HG03439 (cell line): ENCODE results near the gene S100A2.
"Not testable (repeated sequence)": the region's sequence is repeated elsewhere in the genome, so short reads cannot be mapped to it uniquely, and the experiment has no call there.

Experiments
- ATAC-seq: cut with Tn5 transposase; IDR thresholded peaks from one replicate; pipeline ENCODE4 v1.9.1; 2021; ENCODE audit warnings: mild to moderate bottlenecking, moderate library complexity; ENCODE audit not compliant: unreplicated experiment

The S100A2 gene

GRCh38 chr1:153592748-153593147 lies 27.1 kb upstream of the S100A2 start:
- ATAC-seq = no peak

GRCh38 chr1:153588482-153588881 lies 22.8 kb upstream of the S100A2 start:
- ATAC-seq = no peak

DNA sequence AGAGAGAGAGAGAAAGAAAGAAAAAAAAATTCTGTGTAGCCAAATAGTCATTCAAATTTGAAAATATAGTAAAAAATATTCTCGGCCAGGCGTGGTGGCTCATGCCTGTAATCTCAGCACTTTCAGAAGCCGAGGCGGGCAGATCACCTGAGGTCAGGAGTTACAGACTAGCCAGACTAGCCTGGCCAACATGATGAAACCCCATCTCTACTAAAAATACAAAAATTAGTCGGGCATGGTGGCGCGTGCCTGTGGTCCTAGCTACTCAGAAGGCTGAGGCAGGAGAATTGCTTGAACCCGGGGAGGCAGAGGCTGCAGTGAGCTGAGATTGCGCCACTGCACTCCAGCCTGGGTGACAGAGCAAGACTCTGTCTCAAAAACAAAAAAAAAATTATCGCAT lies 22.4 kb upstream of the S100A2 start:
- not testable (repeated sequence) for ATAC-seq

GRCh38 chr1:153587314-153587713 lies 21.7 kb upstream of the S100A2 start:
- no peak for ATAC-seq

DNA sequence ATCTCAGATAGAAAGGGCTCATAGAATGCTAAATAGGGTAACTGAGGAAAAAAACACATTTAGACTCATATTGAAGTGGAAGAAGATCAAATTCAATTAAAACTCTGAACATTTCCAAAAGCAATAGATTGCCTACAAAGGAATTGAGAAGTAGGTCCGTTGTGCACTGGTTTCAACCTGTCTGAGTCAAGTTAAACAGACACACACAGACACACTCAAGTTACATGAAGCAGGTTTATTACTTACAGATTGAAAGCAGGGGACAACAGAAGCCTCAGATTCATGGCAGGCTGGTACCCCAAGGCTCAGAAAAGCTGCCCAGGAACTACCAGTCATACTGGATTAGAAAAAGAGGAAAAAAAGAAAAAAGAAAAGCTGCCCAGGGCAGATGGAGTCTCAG lies 20.7 kb upstream of the S100A2 start:
- no peak for ATAC-seq

DNA sequence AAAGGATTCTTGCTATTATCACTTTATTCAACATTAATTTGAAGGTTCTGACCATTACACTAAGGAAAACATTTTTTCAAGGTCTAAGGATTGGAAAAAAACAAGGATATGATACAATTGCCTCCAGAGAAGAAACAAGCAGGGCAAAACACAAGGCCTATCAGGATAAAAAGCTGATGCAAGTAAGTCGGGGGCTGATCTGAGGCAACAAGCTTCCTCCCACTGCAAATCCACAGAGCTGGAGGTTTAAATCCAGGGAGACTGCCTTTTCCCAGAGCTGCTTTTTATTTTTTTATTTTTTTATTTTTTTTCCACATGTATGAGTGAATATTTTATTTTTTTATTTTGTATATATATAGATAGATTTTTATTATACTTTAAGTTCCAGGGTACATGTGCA lies 19.4 kb upstream of the S100A2 start:
- no peak for ATAC-seq

- no peak for ATAC-seq
Observed at GRCh38 chr1:153583976-153584375, 18.3 kb upstream of the S100A2 start.

GRCh38 chr1:153583514-153583913 lies 17.9 kb upstream of the S100A2 start:
- not testable (repeated sequence) for ATAC-seq

GRCh38 chr1:153582836-153583235 lies 17.2 kb upstream of the S100A2 start:
- ATAC-seq = not testable (repeated sequence)

DNA sequence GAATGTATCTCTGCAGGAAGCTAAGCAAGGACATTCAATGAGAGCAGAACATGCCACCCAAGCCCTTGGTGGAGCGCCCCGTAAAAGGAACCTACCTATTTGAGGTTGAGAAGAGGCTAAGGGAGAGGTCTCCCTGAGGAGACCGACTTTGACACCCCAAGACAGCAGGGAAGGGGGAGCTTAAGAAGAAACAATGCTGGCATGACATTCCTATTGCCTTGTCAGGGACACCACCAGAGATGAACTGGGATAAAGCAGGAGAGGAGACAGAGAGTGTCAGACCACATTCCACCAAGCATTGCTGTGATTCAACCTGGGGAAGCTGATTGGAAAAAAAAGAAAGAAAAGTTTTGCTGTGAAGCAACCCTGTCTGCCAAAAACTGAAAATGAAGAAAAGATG lies 13.3 kb upstream of the S100A2 start:
- no peak for ATAC-seq

DNA sequence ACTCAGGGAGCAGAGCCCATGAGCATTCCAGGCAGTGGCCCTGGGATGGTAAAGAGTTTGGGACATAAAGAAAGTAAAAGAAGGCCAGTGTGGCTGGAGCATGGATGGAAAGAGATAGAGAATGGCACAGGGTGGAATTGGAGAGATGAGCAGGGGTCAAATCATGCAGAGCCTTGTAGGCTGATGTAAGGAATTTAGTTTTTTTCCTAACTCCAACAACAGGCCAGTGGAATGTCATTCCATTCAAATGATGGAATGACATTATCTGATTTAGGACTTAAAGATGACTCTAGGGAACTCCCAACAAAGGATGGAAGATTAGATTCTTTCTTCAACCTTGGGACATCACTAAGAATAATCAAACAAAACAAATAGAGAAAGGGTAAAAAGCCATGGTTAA lies 12.8 kb upstream of the S100A2 start:
- no peak for ATAC-seq

DNA sequence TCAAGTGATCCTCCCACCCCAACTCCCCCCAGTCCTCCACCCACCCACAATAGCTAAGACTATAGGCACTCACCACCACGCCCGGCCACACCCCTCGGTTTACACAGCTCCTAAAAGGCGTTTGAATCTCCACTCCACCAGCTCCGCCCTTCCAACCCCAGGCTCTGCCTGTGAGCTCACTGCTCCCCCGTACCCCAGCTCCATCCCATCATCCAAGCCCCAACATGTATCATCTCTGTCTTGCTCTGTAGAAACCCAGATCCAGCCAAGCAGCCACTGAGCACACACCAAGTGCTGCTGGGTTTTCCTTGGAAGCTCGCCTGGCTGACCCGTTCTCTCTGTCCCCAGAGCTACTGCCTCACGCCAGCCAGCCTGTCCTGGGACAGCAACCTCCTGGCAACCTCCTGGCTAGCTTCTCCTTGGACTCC lies 12.0 kb upstream of the S100A2 start:
- ATAC-seq = no peak

DNA sequence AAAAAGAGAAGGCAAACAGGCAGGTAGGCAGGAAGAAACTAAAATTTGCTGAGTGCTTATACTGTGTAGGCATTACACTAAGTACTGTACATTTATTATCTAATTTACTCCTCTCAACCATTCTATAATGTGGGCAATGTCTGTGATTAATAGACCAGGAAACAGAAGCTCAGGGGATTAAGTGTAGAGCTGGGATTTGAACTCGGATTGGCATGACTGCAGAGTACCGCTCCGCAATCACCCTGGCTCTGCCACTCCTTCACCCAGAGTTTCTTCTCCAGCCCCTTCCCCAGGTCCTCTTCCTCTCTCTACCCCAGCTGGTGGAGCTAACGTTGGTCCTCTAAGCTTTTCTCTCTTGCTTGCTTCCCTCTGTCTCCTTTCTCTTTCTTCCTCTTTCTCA lies 11.5 kb upstream of the S100A2 start:
- no peak for ATAC-seq

DNA sequence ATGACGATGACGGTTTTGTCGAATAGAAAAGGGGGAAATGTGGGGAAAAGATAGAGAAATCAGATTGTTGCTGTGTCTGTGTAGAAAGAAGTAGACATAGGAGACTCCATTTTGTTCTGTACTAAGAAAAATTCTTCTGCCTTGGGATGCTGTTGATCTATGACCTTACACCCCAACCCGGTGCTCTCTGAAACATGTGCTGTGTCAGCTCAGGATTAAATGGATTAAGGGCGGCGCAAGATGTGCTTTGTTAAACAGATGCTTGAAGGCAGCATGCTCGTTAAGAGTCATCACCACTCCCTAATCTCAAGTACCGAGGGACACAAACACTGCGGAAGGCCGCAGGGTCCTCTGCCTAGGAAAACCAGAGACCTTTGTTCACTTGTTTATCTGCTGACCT lies 9.9 kb upstream of the S100A2 start:
- ATAC-seq = not testable (repeated sequence)

DNA sequence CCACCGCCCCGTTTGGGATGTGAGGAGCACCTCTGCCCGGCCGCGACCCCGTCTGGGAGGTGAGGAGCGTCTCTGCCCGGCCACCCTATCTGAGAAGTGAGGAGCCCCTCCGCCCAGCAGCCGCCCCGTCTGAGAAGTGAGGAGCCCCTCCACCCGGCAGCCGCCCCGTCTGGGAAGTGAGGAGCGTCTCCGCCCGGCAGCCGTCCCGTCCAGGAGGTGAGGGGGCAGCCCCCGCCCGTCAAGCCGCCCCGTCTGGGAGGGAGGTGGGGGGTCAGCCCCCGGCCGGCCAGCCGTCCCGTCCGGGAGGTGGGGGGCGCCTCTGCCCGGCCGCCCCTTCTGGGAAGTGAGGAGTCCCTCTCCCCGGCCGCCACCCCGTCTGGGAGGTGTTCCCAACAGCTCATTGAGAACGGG lies 9.4 kb upstream of the S100A2 start:
- not testable (repeated sequence) for ATAC-seq

- no peak for ATAC-seq
Observed at GRCh38 chr1:153573351-153573750, 7.7 kb upstream of the S100A2 start.

GRCh38 chr1:153572569-153573015 lies 6.9 kb upstream of the S100A2 start:
- peak; percentile 59 for ATAC-seq

DNA sequence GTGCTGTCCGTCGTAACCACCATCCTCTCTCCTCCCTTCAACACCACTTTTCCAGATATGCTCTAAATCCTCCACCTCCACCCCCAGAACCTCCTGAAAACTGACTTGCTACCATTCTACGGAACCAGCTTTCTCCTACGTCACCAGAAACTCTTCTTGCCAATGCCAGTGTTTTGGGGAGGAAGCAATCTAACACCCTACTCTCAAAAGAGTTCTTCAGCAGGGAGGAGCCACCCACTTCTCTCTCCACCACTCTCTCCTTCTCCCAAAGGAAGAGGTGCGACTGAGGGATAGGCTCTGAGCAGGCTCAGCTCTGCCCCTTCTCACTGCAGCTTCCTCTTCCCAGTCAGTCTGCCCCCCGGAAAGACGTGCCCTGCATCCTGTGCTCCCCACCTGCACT lies 6.1 kb upstream of the S100A2 start:
- no peak for ATAC-seq

DNA sequence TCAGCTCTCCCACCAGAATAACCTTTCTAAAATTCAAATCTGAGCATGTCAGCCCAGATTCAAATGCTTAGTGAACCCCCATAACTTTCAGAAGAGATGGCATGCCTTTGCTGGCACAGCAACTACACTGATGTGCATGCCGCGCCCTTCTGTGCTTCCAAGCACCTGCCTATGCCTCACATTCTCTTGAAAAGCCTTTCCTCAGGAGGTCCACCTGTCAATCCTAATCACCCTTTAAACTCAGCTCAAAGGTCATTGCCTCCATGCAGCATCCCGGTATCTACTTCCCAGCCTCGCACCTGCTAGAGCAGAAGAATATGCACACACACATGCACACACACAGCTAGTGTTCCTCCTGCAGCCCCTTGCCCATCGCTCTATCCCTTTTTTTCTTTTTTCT lies 5.2 kb upstream of the S100A2 start:
- no peak for ATAC-seq

DNA sequence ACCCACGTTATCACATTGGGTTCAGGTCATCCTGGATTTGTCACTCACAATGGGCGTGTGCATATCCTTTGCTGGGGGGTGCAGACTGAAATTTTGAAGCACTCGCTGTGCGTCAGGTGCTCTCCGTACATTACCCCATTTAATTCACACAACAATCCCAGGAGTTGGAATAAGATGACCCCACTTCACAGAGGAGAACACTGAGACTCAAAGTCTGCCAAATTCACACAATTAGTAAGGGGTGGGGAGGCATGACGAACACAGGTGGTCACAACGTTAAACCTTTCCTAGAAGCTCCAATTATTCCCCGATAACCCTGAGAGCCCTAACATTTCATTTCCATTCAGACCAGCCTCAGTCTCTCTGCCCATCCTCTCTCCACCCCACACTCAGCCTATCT lies 3.8 kb upstream of the S100A2 start:
- no peak for ATAC-seq

GRCh38 chr1:153568367-153569099 lies 2.9 kb upstream of the S100A2 start:
- ATAC-seq = no peak

GRCh38 chr1:153567621-153568366 lies 2.1 kb upstream of the S100A2 start:
- ATAC-seq = no peak
